H4 (cell line): ENCODE data around the gene FHOD3. TPM values are rescaled to one million over a fixed set of nuclear protein-coding genes. Genes with fewer than 3 reads are reported as not detected.

Source experiments
- DNase-seq: peaks from one replicate; pipeline ENCODE4 v3.0.0-alpha.2; 2015; ENCODE audit warnings: low spot score
- total RNA-seq: library from RNA; depleted of rRNA; stranded (reverse); fragments of >200 nt; shearing (Covaris generic); gene quantifications from 2 replicates; pipeline ENCODE4 v1.2.3, GENCODE V29; 2014

The FHOD3 gene
- total RNA-seq, 1 experiment from 2014 or later, result 6.1 TPM

- no peak for DNase-seq
Measured at GRCh38 chr18:36476433-36476832, 178.9 kb downstream of the FHOD3 start.

GRCh38 chr18:36477776-36478175, 180.3 kb downstream of the FHOD3 start:
- no peak for DNase-seq

- DNase-seq, result no peak
Measured at GRCh38 chr18:36481201-36481657, 183.7 kb downstream of the FHOD3 start.

GRCh38 chr18:36481935-36482334, 184.4 kb downstream of the FHOD3 start:
- DNase-seq, result no peak

GRCh38 chr18:36484591-36484990, 187.1 kb downstream of the FHOD3 start:
- DNase-seq, result no peak

- DNase-seq, result no peak
Measured at GRCh38 chr18:36485772-36486171, 188.3 kb downstream of the FHOD3 start.

GRCh38 chr18:36488131-36488530, 190.6 kb downstream of the FHOD3 start:
- DNase-seq, result no peak

- no peak for DNase-seq
Measured at GRCh38 chr18:36490897-36491296, 193.4 kb downstream of the FHOD3 start.

- DNase-seq, result no peak
Measured at GRCh38 chr18:36492604-36493329, 195.3 kb downstream of the FHOD3 start.

- no peak for DNase-seq
Measured at GRCh38 chr18:36493349-36494159, 196.0 kb downstream of the FHOD3 start.

GRCh38 chr18:36494160-36494437, 196.6 kb downstream of the FHOD3 start:
- DNase-seq, result no peak

- DNase-seq, result no peak
Measured at GRCh38 chr18:36496022-36496421, 198.5 kb downstream of the FHOD3 start.

GRCh38 chr18:36499938-36500337, 202.4 kb downstream of the FHOD3 start:
- peak; percentile 41 for DNase-seq

GRCh38 chr18:36501100-36501499, 203.6 kb downstream of the FHOD3 start:
- no peak for DNase-seq

GRCh38 chr18:36503477-36503876, 206.0 kb downstream of the FHOD3 start:
- no peak for DNase-seq

- DNase-seq, result no peak
Measured at GRCh38 chr18:36504928-36505327, 207.4 kb downstream of the FHOD3 start.

GRCh38 chr18:36505665-36506064, 208.2 kb downstream of the FHOD3 start:
- DNase-seq, result no peak

GRCh38 chr18:36509646-36510197, 212.2 kb downstream of the FHOD3 start:
- no peak for DNase-seq

GRCh38 chr18:36511791-36512352, 214.4 kb downstream of the FHOD3 start:
- DNase-seq, result no peak

GRCh38 chr18:36513556-36513955, 216.0 kb downstream of the FHOD3 start:
- DNase-seq, result no peak

GRCh38 chr18:36514778-36515177, 217.3 kb downstream of the FHOD3 start:
- no peak for DNase-seq

GRCh38 chr18:36516258-36516657, 218.7 kb downstream of the FHOD3 start:
- no peak for DNase-seq

- DNase-seq, result no peak
Measured at GRCh38 chr18:36516726-36517125, 219.2 kb downstream of the FHOD3 start.
